Renal cortex interstitium (tissue), 11 donors: ENCODE results near the gene CD38. TPM values are rescaled to one million over a fixed set of nuclear protein-coding genes. Genes with fewer than 3 reads are reported as not detected.

Source experiments
- DNase-seq, 11 donors: peaks; one replicate each; pipeline ENCODE4 v3.0.0-alpha.2; 2013; ENCODE audit warnings: low read depth in 9 of 11, low spot score in 4 of 11; ENCODE audit errors: extremely low read depth in 1 of 11
- polyA plus RNA-seq, 3 donors: library from polyadenylated mRNA; unstranded; fragments of 120-200 nt; gene quantifications; one replicate each; pipeline ENCODE4 v1.2.1, GENCODE V29; 2013; ENCODE audit not compliant: insufficient read length in 3 of 3

CD38 gene
- polyA plus RNA-seq, 3 donors: 0.82 to 1.2 (median 0.92) TPM

DNA sequence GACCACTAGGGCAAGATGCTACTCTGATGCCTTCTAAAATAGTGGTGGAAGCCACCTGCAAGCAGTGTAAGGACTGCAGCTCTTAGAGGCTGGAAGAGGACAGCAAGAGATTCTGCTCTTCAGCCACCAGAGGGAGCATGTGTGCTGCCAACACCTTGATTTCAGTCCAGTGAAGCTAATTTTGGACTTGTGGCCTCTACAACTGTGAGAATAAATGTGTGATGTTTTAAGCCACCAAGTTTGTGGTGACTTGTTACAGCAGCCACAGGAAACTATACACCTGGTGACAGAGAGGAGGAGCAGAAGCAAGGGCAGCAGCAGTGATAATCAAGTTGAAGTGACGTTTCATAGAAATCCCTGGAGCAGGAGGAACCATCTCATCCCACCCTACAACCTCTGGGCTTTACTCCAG is 104.6 kb downstream of the CD38 start:
- DNase-seq: peak; percentile 21 to 66 (median 53)

DNA sequence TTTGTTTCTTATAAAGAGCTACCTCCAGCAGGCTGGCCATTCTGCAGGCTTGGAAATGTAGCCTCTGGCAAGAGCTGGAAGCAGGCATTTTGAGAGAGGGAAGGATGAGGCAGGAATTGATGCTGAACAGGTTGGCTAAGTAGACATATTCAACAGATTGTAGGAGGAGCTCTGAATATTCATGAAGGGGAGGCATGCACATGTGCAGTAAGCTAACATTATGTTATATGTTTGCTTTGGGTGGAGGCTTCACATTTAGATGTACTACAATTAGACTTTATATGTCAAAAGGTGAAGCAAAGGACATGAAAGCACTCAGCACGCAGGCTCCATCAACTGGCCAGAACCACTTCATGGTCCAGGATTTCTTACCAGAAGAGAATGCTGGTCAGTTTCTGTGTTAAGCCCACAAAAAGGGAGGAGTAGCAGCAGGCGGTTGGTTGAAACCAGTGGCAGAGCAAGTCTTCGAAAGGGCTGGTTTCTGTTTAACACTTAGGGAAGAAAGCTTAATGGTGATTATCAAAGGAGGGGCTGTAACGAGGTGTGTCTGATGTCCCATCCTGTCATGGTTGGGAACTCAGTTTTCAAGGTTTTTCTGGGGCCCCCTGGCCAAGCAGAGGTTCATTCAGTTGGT is 105.6 kb downstream of the CD38 start:
- DNase-seq: no peak

DNA sequence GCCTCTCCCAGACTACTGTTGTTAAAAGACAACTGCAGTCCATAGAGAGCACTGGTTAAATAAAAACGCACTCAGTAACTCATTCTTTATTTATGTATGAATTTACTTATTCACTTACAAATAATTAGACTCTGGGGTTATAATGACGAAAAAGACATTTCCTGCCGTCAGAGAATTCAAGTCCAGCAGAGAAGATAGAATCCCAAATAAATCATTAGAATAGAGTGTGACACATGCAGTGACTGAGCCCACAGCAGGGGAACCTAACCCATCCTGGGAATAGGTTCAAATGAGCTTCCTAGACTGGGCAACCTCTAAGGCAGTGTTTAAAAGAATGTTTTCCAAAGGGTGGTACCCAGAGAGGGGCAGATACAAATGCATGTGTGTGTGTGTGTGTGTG is 106.5 kb downstream of the CD38 start:
- DNase-seq: no peak

DNA sequence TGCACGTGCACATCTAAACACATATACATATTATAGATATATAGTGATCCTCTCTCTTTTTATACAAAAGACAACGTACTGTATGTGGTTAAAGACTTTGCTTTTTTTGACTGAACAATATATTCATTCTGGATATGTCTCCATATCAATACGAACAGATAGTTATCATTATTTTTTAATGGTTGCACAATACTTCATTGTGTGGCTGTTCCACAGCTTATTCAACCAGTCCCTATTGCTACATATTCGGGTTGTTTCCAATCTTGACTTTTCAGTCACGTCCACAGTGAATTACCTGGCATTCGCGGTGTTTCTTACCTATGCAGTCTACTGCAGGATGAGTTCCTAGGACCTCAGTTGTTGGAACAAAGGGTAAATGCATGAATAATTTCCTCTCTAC is 107.3 kb downstream of the CD38 start:
- DNase-seq: no peak

DNA sequence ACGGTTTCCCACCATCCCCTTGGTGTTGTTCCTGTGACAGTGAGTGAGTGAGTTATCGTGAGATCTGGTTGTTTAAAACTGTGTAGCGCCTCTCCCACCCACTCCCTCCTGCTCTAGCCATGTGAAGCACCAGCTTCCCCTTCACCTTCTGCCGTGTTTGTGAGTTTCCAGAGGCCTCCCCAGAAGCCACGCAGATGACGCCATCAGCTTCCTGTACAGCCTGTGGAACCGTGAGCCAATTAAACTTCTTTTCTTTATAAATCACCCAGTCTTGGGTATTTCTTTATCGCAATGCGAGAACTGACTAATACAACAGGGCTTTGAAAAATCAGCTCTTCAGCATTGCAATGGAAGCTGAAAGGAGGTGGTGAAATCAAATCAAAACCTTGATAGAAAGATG is 110.4 kb downstream of the CD38 start:
- DNase-seq: no peak

DNA sequence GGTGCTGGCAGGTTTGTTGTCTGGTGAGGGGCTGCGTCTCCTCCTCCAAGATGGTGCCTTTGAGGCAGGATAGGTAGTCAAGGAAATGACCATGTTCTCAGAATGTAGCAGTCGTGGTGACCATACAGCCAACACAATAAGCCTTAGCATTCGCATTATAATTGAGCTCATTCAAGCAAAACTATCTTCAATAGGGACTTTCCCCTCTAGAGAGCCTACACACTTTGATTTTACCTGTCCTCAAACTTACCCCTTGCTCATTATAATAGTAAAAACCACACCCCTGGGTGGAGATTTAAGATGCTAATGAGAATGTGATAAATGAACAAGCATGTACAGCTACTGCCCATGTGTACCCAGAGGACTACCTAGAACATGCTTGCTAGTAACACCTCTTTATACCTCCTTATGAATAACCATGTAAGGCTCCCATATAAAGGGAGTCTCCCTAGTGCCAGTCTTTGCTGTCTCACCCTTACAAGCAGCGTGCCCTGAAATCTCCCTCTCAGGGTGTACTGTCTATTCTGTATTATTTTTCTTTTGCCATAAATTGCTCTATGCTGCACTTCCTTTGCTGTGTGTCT is 112.2 kb downstream of the CD38 start:
- DNase-seq: no peak

DNA sequence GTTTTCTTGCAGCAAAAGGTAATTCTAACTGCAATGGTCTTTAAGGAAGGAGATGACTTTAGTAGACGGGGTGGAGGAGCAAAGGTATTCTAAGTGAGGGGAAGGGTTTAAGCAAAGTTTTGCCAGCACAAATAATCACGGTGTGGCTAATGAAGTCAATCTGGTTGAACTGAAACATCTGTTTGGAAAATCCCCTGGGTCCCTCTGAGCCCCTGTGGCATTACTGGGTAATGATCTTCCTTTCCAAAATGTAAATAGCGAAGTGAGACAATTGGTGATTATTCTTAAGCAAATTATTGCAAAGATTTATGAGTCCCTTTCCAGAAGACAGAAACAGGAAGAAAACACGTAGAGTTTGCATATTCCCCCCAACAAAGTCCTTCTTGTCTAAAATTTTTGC is 113.2 kb downstream of the CD38 start:
- DNase-seq: no peak

DNA sequence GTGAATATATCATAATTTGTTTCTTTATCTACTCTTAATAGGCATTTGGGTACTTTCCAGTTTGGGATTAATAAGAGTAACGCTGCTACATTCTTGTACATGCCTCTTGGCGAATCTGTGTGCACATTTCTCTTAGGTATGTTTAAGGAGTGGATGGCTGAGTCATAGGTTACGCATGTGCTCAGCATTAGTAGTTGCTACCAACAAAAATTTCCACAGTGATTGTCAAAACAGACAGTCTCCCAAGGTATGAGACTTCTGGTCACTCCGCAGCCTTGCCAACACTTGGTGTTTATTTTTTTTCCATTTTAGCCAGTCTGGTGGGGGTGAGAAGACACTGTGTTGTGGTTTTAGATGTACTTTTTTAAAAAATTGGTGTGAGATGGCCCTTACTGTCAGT is 115.8 kb downstream of the CD38 start:
- DNase-seq: no peak

DNA sequence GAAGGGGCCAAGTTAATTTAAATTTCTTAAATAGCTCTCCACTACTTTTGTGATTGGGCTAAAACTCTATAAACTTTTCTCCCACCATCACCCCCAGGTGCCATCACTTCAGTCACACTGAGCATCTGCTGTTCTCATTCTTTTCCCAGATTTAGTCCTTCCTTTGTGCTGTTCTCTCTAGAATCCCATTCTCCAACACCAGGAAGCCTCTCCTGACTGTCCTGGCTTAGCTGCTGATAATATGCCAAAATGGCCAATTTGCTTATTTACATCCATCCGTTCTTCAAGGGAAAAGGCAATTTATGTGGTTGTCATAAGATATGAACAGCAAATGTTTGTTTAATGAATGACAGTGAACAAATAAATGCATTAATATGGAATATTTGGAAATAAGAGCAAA is 116.3 kb downstream of the CD38 start:
- no peak for DNase-seq

DNA sequence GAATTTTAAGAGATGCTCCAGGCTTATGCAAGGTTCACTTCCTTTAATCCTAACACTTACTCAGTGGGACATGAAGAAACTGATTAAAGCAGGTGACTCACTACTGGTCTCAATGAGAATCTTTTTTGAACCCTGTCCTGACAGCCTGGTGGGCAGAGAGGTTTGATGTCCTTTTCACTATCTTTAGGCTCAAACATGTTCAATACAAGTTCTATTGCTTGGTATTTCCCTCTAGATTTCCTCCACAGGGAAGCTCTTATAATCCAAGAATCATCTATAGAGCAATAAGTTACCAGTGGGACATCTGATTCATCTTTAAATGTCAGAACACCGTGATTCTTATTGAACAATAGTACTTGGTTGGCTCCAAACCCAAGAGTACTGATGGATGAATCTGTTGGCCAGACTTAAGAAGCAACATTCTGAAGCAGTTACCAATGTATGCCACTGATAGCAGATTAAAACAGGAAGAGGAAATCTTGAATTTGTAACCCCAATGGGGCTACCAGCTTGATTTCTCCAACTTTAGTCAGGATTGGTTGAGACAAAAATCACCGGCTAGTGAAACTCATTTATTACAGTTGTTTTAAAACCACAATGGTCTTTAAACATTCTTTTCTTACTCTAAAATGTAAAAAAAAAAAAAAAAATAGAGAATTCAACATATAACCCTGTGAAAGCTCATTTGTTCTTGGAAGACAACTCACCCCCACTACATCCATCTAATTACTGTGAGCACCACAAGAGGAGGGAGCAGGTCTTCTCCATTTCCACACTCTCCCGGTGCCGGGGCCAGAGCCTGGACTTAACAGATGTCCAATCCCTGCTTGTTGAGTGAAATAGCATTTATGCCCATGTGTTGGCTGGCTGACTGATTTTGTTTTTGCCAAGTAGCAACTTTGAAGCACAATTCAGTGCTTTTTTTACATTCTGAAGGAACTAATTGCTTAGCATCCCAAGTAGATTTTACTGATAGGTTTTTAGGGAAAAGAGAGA is 117.1 kb downstream of the CD38 start:
- DNase-seq: no peak

DNA sequence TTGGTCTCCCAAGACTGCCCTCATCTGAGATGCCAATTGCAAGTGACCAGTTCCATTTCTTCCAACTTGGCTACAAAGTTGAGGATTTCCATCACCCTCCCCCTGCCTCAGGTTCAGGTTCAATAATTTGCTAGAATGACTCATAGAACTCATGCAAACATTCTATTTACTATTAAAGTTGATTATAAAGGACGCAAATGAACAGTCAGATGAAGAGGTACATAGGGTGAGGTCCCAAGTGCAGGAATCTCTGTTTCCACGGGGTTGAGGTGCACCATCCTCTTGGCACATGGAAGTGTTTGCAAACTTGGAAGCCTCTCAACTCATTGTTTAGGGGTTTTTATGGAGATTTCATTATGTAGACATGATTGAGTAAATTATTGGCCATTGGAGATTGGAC is 119.4 kb downstream of the CD38 start:
- no peak for DNase-seq

DNA sequence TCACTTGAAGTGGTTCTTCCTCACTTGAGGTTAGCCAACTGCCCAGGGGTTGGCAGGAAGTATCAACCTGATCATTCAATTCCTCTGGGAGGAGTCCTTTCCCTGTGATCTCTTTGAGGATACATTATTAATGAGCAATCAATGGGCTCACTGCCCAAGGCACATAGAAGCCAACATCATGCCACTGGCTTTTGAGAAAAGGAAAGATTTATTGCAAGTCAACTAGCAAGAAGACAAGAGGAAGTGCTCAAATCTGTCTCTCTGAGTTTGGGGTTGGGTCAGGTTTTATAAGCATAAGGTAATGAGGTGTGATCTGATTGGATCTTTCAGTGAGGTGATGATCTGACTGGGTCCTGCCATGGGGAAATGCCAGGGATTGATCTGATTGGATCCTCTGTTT is 120.8 kb downstream of the CD38 start:
- DNase-seq: no peak

DNA sequence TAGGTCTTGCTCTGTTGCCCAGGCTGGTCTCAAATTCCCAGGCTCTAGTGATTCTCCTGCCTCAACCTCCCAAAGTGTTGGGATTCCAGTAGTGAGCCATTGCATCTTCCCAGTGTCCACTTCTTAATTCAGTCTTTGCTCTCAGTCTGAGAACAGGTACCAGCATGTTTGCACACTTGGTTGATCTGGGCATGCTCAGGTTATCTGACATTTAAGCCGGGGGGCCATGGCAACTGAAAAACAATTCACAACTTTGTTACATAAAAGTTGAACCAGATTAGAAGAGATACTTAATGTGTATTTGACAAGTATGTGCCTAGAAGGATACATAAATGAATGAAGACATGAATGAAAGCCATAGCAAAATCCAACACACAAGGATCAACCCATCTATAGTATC is 121.4 kb downstream of the CD38 start:
- DNase-seq: no peak

DNA sequence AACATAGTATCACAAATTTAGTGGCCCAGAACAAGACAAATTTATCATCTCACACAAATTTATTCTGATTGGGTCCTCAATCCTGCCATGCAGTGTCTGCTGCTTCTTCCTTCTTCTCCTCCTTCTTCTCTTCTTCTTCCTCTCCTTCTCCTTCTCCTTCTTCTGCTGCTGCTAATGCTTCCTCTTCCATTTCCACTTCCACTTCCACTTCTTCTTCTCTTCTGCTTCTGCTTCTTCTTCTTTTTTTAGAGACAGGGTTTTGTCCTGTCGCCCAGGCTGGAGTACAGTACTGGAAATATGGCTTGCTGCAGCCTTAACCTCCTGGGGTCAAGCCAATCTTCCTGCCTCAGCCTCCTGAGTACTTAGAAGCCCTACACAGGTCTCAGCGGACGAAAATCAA is 122.9 kb downstream of the CD38 start:
- no peak for DNase-seq

DNA sequence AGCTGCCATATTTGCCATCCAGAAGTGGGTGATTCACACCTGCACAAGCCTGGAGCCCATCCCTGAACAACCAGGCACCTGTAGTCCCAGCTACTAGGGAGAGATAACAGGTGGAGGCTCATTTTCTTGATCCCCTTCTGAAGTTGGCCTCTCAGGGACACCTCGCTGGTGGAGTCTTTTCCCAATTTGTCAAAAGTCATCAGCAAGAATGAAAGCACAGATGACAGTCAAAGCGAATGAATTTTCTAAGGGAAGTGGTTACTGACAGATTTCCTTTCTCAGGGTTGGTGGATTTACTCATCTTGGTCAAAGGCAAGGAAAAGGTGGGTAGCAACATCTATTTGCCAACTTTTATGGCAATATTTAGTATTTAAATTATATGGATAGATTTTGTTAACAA is 123.9 kb downstream of the CD38 start:
- no peak for DNase-seq

DNA sequence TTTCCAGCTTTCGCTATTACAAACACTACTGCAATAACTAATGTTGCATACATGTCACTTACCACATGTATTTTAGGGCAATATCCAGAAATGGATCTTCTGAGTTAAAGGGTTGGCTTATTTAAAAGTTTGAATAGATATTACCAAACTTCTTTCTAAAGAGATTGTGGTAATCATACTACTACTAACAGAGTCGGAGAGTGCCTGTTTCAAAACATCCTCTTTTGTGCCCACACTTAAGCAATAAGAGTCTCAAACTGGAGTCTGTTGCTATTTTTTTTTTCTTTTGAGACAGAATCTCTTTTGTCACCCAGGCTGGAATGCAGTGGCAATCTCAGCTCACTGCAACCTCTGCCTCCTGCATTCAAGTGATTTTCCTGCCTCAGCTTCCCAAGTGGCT is 124.6 kb downstream of the CD38 start:
- no peak for DNase-seq
